Muscle of arm (tissue), 14 donors: ENCODE measurements around the gene SGSM2. TPM values are rescaled to one million over a fixed set of nuclear protein-coding genes. Genes with fewer than 3 reads are reported as not detected.
"Not testable (repeated sequence)": the region's sequence is repeated elsewhere in the genome, so short reads cannot be mapped to it uniquely, and the experiment has no call there.

Experiments used
- DNase-seq: peaks from one replicate; pipeline ENCODE4 v3.0.0-alpha.2; 2013
- long read RNA-seq, 11 donors: transcript quantifications; one replicate each; lab custom pipeline, GENCODE V29; 2026
- polyA plus RNA-seq, 12 donors: library from polyadenylated mRNA; unstranded; fragments of 120-200 nt; gene quantifications; one replicate each; pipeline ENCODE4 v1.2.1, GENCODE V29; 2013; ENCODE audit not compliant: insufficient read length in 12 of 12

Gene SGSM2, protein sequence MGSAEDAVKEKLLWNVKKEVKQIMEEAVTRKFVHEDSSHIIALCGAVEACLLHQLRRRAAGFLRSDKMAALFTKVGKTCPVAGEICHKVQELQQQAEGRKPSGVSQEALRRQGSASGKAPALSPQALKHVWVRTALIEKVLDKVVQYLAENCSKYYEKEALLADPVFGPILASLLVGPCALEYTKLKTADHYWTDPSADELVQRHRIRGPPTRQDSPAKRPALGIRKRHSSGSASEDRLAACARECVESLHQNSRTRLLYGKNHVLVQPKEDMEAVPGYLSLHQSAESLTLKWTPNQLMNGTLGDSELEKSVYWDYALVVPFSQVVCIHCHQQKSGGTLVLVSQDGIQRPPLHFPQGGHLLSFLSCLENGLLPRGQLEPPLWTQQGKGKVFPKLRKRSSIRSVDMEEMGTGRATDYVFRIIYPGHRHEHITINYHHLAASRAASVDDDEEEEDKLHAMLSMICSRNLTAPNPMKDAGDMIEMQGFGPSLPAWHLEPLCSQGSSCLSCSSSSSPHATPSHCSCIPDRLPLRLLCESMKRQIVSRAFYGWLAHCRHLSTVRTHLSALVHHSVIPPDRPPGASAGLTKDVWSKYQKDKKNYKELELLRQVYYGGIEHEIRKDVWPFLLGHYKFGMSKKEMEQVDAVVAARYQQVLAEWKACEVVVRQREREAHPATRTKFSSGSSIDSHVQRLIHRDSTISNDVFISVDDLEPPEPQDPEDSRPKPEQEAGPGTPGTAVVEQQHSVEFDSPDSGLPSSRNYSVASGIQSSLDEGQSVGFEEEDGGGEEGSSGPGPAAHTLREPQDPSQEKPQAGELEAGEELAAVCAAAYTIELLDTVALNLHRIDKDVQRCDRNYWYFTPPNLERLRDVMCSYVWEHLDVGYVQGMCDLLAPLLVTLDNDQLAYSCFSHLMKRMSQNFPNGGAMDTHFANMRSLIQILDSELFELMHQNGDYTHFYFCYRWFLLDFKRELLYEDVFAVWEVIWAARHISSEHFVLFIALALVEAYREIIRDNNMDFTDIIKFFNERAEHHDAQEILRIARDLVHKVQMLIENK
- polyA plus RNA-seq: 10 to 100 TPM in 11 of 12 donors, not detected in 1; 34.4 to 71.3 (median 39.9) TPM
- long read RNA-seq, donor 1, partial matches to known transcripts: 0 of 3 reads
- long read RNA-seq, donor 1, other reads (novel, unspliced or antisense): 0 of 3 reads
- long read RNA-seq, donor 2, partial matches to known transcripts: 0 of 1 reads
- long read RNA-seq, donor 2, other reads (novel, unspliced or antisense): 0 of 1 reads
- long read RNA-seq, donor 3, full-length matches to known transcripts: 2 of 2 reads
- long read RNA-seq, donor 3, partial matches to known transcripts: 0 of 2 reads
- long read RNA-seq, donor 3, other reads (novel, unspliced or antisense): 0 of 2 reads
- long read RNA-seq, donor 4, partial matches to known transcripts: 0 of 1 reads
- long read RNA-seq, donor 4, other reads (novel, unspliced or antisense): 0 of 1 reads
- long read RNA-seq, donor 5, full-length matches to known transcripts: 3 of 3 reads
- long read RNA-seq, donor 5, partial matches to known transcripts: 0 of 3 reads
- long read RNA-seq, donor 5, other reads (novel, unspliced or antisense): 0 of 3 reads
- long read RNA-seq, donor 6, full-length matches to known transcripts: 2 of 2 reads
- long read RNA-seq, donor 6, partial matches to known transcripts: 0 of 2 reads
- long read RNA-seq, donor 6, other reads (novel, unspliced or antisense): 0 of 2 reads
- long read RNA-seq, donor 7: 0 reads
- long read RNA-seq, donor 8, full-length matches to known transcripts: 3 of 3 reads
- long read RNA-seq, donor 8, partial matches to known transcripts: 0 of 3 reads
- long read RNA-seq, donor 8, other reads (novel, unspliced or antisense): 0 of 3 reads
- long read RNA-seq, donor 9, partial matches to known transcripts: 0 of 1 reads
- long read RNA-seq, donor 9, other reads (novel, unspliced or antisense): 0 of 1 reads
- long read RNA-seq, donor 10, partial matches to known transcripts: 0 of 1 reads
- long read RNA-seq, donor 10, other reads (novel, unspliced or antisense): 0 of 1 reads
- long read RNA-seq, donor 11, partial matches to known transcripts: 0 of 2 reads
- long read RNA-seq, donor 11, other reads (novel, unspliced or antisense): 0 of 2 reads

DNA sequence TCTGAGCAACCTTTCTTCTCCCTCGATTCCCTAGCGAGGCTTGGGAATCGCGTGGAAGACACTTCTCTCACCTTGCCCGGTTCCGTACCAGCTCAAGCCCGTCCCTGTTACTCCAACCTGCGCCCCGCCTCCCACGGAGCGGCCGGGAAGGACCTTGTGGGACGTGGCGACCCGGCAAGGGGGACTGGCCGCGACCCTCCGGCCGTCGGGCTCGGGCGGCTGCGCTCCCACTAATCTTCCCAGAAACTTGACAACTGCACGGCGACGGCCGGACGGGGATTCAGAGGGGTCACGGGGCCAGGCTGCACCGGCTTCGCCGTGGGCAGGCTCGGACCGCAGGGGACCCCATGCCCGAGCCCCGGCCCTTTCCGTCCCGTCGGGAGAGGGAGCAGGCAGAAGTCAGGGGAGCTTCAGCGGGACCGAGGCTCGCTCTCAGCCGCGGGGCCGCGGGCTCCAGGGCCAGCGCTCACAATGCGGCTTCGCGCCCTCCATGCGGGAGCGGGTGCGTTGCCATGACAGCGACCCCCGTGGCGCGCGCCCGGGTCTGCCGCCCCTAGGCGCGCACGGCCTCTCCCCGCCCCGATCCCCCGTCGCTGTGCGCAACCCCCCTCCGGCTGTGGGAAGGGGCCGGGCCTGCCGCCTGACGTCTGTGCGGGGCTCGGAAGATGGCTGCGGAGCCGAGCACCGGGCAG is at the start of gene SGSM2:
Gene SGSM2 (plus strand): TSS at position 650 of the 692 bp plus-strand sequence. CDS start 188 bp downstream, outside the sequence.
- DNase-seq: peak; percentile 57

DNA sequence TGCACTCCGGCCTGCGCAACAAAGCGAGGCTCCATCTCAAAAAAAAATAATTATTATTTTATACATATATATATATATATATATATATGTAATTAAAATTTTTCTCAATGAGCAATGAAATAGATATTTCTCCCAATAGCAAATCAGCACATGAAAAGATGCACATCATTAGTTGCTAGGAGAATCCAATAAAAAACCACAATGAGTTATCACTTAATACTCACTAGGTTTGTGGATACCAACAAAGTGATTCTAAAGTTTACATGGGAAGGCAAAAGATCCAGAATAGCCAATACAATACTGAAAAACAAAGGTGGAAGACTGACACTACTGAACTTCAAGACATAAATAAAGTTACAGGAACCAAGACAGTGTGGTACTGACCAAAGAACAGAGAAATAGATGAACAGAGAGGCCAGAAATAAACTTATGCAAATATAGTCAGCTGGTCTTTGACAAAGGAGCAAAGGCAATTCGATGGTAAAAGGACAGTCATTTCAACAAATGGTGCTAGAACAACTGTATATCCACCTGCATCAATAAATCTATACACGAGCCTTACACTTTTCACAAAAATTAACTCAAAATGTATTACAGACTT is 47.3 kb upstream of the SGSM2 start:
- DNase-seq: no peak

GRCh38 chr17:2292100-2292499 is 45.2 kb upstream of the SGSM2 start:
- no peak for DNase-seq

DNA sequence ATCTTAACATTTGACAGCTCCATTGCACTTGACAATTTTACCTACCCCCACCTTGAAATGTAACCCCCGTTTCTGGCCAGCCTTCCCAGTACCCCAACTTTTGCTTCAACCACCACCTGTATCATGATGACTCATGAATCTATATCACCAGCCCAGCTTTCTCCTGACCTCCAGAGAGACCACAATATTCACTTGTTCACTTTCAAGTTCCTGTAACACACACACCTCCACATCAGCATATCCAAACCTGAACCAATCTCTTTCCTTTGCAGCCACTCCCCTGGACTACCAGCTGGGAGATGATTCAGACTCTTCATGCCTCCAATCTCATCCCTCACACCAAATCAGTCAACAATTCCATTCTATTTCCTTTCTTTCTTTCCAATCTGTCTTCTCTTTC is 41.7 kb upstream of the SGSM2 start:
- no peak for DNase-seq

DNA sequence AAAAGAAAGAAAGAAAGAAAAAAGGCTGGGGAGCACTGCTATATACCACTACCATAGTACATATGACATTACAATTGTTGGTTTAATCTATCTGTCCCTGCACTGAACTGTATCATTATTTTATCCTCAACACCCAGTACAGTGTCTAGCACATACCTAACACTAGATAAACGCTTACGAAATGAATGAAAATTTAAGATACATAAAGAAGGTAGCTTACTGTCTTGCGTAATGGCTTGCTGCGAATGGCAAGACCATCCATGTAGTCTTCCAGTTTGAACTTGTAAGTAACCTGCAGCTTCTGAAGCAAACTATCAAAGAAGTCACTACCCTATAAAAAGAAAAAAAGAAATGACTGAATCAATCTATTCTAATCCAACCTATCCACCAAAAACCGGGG is 40.3 kb upstream of the SGSM2 start:
- no peak for DNase-seq

GRCh38 chr17:2299136-2299535 is 38.2 kb upstream of the SGSM2 start:
- DNase-seq: no peak

- DNase-seq: no peak
These were observed 37.5 kb upstream of the SGSM2 start for GRCh38 chr17:2299756-2300155.

DNA sequence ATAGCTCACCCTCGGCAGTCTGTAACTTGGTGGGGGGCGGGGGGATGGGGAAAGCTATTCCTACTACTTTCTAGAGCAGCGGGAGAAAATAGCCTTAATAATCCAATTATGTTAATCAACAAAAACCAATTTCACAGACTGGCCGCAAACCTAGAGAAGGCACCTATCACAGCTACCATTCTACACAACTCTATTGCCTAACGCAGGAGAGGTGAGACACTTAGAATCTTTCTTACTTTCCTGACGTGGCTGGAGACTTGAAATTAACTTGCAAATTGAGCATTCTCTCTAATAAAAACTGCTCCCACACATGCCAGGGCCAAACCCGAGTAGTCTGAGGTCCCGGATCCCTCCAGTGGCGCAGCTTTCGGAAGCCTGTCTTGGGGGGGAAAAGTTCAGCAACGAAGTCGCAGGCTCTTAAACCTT is 34.5 kb upstream of the SGSM2 start:
- DNase-seq: no peak

DNA sequence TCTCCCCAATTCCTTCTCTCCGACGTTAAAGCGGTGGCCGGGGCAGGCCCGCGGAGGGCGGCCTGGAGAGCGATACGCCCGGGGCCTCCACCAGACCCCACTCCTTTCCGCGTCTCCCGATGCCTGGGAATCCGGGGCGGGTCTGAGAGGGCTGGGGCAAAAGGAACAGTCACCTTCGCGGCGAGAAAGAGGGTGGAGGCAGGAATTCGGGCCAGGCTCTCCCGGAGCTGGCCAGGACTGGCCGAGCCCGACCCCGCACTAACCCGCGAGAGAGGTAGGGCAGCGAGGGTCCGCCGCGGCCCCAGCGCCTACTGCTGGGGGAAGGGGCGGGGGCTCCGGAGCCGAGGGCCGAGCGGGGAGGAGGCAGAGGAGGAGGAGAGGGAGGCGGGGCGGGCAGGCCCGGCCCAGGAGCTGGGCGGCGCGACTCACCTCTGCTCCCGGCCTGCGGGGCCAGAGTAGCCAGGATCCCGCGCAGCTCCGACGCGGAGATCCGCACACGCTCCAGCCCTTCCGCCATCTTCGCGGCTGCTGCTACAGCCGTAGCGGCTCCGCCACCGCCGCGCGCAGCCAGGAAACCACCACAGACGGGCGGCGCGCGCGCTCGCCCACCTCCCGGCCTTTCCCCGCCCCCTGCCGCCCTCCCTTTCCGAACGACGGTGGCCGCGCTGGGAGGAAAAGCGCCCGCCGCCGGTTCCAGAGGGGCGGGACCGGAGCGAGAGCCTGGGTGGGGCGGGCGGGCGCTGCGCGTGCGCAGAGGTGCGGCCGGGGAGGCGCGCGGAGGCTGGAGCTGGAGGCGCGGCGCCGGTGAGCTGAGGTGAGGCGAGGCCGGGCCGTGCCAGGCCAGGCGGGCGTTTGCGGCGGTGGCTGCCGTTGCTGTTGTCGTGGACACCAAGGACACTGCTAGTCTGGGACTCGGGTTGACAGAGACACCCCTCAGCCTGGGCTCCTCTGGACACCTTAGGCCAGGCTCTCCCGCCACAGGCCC is 33.8 kb upstream of the SGSM2 start, which contains the start of the genes SMG6 and SRR:
Gene SMG6 (minus strand): TSS at position 582 of the 985 bp plus-strand sequence. CDS start 65 bp downstream, at position 517.
Gene SRR (plus strand): TSS at position 747 of the 985 bp plus-strand sequence. CDS start 11,611 bp downstream, outside the sequence.
- DNase-seq: peak; percentile 90

- DNase-seq: no peak
These were observed 32.4 kb upstream of the SGSM2 start for GRCh38 chr17:2304931-2305330.

GRCh38 chr17:2309338-2310154 is 27.8 kb upstream of the SGSM2 start:
- no peak for DNase-seq

GRCh38 chr17:2312736-2313135 is 24.6 kb upstream of the SGSM2 start:
- DNase-seq: no peak

DNA sequence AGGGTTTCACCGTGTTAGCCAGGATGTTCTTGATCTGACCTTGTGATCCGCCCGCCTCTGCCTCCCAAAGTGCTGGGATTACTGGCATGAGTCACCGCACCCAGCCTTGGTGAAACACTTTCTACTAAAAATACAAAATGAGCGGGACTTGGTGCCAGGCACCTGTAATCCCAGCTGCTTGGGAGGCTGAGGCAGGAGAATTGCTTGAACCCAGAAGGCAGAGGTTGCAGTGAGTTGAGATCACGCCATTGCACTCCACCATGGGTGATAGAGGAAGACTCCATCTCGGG is 20.4 kb upstream of the SGSM2 start:
- not testable (repeated sequence) for DNase-seq

GRCh38 chr17:2317796-2318195 is 19.5 kb upstream of the SGSM2 start:
- DNase-seq: no peak

GRCh38 chr17:2319051-2319450 is 18.2 kb upstream of the SGSM2 start:
- no peak for DNase-seq

- DNase-seq: no peak
These were observed 15.9 kb upstream of the SGSM2 start for GRCh38 chr17:2321399-2321798.
